Measurements from ENCODE around the gene GPC5. TPM values are rescaled to one million over a fixed set of nuclear protein-coding genes. Genes with fewer than 3 reads are reported as not detected.

Gene GPC5
- total and polyA plus RNA-seq, 2 donors (not counting 3 experiments of a cell fraction or from before 2014, with no cell fraction given), result 0.59 to 0.97 TPM

GRCh38 chr13:91381371-91381770, 17.1 kb upstream of the GPC5 start:
- DNase-seq (ENCODE audit: low read depth, low spot score) (peak; percentile 22), FAIRE-seq (no peak)
- BruUV-seq (replicated peaks), result no TSS peak
- intact Hi-C loops (cut with micrococcal nuclease) (no loop called here), dilution Hi-C loops (cut with MboI; ENCODE audit: extremely low pct_ligation_motif_present, low sequenced_read_pairs) (no loop called here)
- ChIA-PET POLR2A (no interaction called here), CTCF (interaction anchor here (1.0 to 1.8 kb wide), 9 partner anchors 8 to 341 kb away, joined by 3 to 25 read pairs (median 3); no protein-coding TSS in a partner anchor)
- Histone ChIP-seq H3K9ac (replicated peaks; ENCODE audit: extremely low read depth, insufficient read depth, low read length) (no peak overlapping the region), H3K9me3 (replicated peaks; ENCODE audit: control insufficient read depth, insufficient read depth, low read length) (no peaks in the 10 kb centered on the region), H2AFZ (ENCODE audit: low read depth, low read length) (no peak overlapping the region), H3K4me1 (ENCODE audit: control insufficient read depth, extremely low read depth, insufficient read depth, low read length) (no peaks in the 10 kb centered on the region), H3K27ac (ENCODE audit: insufficient read depth, low read depth, low read length) (no peak overlapping the region), H3K4me2 (ENCODE audit: insufficient read depth, low read length) (no peak overlapping the region), H3K9me1 (replicated peaks; ENCODE audit: control insufficient read depth, extremely low read depth, insufficient read depth, low read length) (no peaks in the 10 kb centered on the region), H3K27me3 (ENCODE audit: control insufficient read depth in 2 of 2, insufficient read depth in 2 of 2, low read length in 2 of 2) (peaks cover 4 to 8% of the 10 kb centered on the region in 2 experiments), H3K36me3 (ENCODE audit: control insufficient read depth in 2 of 2, extremely low read depth in 1 of 2, insufficient read depth in 2 of 2, low read length in 2 of 2) (no peaks in the 10 kb centered on the region), H4K20me1 (replicated peaks; ENCODE audit: control insufficient read depth, extremely low read depth, insufficient read depth, low read length) (no peaks in the 10 kb centered on the region), H3K4me3 (replicated peaks in 1 of 3; ENCODE audit: insufficient read depth in 1 of 3, low read depth in 1 of 3, low read length in 3 of 3) (no peak overlapping the region), H3K79me2 (ENCODE audit: control insufficient read depth, insufficient read depth, low read length) (no peaks in the 10 kb centered on the region)
- TF ChIP-seq POLR2A (IDR thresholded peaks at IDR 0.05; ENCODE audit: low read depth, low read length) (no peak), FOS (IDR thresholded peaks at IDR 0.05; ENCODE audit: borderline replicate concordance, insufficient read depth, low read length) (no peak), JUN (IDR thresholded peaks at IDR 0.05; ENCODE audit: borderline replicate concordance, insufficient read depth, insufficient read length, low read depth) (no peak), POLR2AphosphoS5 (IDR thresholded peaks at IDR 0.05; ENCODE audit: insufficient read depth, low read depth, low read length) (no peak), CTCF (IDR thresholded peaks at IDR 0.05; ENCODE audit: extremely low read depth in 1 of 2, insufficient read depth in 1 of 2, low read depth in 1 of 2, low read length in 2 of 2) (no peak), MAX (IDR thresholded peaks at IDR 0.05; ENCODE audit: insufficient read depth, insufficient read length) (no peak), MYC (IDR thresholded peaks at IDR 0.05; ENCODE audit: low read depth, low read length) (no peak), GATA2 (IDR thresholded peaks at IDR 0.05; ENCODE audit: insufficient read depth, insufficient read length, low read depth, low read length) (no peak), EZH2 (IDR thresholded peaks at IDR 0.05; ENCODE audit: borderline replicate concordance, low read depth, low read length, severe bottlenecking) (no peak)

Data from endothelial cell of umbilical vein (primary cell).